GM19395 (cell line): Measurements from ENCODE around the gene CHRND.

Source experiments
- ATAC-seq: cut with Tn5 transposase; IDR thresholded peaks from one replicate; pipeline ENCODE4 v1.9.1; 2021; ENCODE audit warnings: mild to moderate bottlenecking, moderate library complexity; ENCODE audit not compliant: unreplicated experiment

The CHRND gene

DNA sequence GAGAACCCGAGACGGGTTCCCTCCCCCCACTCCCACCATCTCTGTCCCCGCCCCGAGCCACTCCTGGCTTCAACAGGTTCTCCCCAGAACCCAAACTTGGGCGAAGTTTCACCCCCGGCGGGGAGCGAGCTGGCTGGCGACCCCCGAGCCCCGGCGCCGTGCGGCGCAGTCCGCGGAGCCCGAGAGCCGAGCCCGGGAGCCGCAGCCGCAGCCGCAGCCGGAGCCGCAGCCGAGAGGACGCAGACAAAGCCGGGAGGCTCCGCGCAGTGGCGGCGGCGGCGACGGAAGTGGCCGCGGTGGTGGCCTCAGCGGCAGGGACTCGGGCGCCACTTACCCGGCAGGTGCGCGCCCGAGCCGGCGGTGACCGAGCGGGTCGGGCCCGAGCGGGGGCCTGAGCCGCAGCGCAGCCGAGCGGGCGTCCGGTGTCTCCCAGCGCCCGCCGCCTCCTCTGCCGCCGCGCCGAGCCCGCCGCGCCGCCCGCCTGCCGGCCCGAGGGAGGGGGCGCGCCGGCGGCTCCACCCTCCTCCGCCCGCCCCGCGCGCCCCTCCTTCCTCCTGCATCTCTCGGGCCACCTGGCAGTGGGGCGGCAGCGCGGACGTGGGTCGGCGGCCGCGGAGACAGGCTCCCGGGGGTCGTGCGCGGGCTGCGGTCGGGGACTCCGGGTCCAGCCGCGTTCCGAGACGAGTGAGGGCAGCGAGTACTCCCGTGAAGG is 38.4 kb upstream of the CHRND start, which contains the start of gene ECEL1:
Gene ECEL1 (minus strand): TSS at position 450 of the 712 bp plus-strand sequence. CDS start 1,181 bp downstream, outside the sequence.
- ATAC-seq: no peak

DNA sequence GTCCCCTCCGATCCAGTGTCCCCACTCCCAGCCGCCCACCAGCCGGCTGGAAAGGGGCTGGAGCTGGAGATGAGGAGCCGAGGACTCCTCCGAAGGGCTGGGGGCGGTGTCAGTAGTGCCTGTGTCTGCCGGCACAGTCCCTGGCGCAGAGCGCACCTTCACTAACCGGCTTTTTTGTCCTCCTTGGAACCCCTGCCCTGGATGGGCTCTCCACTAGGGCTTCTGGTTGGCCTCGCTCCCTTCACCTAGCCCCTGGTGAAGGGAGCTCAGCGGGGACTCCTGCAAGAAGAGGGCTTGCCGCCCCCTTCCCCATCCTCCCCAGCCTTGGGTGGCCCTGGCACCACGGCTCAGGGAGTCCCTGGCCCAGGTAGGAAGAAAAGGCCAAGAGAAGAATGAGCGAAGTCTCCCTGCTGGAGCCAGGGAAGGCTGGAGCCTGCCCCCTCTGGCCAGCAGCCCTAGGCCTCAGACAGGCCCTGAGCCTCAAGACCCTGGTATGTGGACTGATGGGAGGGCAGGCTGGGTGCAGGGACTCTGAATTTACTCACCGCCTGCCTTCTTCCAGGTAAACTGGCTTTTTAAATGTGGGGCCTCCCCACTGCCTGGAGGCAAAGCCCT is 37.8 kb upstream of the CHRND start:
- ATAC-seq: no peak

DNA sequence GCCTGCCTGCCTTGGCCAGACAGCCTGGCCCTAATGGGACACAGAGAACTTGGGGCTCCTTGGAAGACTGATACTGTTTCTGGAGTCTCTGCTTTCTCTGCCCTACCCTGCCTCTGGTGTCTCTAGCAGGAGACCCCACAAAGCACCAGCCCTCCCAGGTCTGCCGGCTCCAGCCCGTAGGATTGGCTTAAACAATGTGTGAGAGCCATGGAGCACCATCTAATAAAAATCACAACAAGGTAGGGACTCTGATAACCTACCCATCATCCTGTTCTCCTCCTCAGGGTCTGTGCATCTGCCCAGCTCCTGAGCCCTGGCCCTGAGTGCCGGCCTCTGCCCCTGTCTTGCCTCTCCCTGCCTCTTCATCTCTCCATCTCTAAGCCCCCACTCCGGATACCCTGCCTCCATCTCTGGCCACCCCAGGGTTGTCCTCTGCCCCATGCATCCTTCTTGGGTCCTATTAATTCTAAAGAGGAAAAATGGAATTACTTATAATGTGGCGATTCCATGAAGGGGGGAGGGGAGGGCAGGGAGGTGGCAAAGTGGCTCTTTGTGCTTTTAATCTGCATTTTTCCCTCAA is 37.1 kb upstream of the CHRND start:
- no peak for ATAC-seq

DNA sequence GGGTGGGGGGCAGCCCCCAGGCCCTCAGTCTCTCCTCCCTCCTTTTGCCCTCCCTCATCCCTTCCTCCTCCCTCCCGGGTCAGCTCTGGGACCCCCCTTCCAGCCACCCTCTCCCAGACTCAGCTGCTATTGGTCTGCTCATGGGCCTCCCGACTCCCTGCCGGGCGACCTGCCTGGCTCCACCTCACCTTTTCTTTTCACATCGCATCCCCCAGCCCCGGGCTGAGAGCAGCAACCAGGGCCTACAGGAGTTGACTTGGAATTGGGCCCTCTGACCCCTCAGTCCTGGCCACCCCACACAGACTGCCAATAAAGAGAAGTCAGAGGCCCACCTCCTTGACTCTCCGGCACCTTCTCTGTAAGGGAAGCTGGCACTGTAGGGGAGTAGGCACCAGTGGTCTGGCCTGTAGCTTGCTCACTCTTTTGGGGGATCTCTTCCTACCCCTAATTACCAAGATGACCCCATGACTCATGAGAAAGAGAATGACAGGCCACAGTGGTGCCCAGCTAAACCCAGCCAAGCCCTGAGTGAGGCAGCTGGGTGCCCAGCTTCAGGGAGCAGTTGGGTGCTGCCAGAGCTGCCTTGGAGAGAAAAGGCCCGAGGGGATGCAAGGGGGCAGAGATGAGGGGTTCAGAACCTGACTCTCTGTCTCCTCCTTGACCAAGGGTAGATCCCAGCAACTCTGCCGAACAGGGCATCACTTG is 36.3 kb upstream of the CHRND start:
- no peak for ATAC-seq

DNA sequence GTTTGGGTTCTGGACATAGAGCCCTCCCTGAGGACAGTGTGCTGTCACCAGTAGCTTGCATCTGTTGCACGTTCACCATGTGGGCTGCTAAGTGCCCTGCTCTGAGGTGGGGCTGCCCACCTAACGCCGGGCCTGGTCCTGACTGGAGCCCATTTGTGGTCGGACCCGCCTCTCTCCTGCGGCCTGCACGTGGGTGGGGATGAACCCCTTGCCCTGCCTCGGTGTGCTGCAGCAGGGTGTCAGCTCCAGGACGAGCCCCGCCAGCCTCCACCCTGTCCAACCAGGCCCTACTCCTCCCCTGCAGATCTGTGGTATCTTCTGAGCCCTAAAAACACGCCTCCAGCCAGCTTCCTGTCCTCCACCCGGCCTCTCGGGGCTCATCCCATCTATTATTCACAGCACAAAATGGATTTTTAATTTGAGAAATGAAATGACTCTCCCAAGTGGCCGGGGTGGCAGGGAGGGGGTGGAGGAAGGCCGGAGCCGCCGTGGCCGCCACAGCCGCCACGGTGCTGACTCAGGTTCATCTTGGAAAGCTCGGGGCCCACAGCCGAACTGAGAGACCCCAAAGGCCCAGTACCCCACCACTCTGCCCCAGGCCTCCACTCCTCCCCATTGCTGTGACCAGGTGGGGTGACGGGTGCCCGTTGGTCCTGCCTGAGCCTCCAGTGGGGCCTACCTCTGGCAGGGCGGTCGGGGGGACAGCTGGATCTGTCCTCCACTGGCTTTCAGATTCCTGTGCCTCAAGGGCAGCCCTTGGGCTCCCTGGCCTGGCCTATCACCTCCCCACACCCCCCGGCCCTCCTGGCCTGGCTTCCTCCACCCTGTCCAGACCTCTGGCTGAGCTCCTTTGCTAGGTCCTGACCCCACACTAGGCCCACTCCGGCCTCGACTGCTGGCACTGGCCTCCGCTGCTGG is 35.5 kb upstream of the CHRND start:
- ATAC-seq: no peak

DNA sequence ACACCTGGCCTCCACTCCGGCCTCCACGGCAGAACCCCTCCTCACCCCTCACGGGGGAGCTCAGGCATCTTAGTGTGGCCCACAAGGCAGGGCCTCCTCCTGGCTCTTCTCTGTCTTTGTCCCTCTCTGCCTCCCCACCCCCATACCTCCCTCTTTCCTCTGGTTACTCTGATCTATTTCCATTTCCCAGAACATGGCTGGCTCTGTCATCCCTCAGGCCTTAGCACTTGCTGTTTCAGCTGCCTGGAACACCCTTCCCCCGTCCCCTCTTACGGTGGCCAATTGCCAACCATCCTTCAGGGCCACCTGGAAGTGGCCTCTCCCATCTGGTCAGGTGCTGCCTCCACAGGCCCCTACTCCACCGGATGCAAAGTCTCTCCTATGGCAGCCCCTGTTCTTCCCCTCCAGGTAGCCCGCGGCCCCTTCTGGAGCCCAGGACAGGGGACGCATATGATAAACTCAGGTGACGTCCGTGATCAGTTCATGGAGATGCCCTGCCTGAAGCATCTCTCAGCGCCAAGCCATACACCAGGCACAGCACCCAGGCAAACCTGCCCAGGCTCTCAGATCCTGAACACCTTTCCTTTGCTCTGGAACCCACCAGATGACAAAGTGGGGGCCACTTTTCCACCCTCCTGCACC is 34.7 kb upstream of the CHRND start:
- ATAC-seq: no peak

DNA sequence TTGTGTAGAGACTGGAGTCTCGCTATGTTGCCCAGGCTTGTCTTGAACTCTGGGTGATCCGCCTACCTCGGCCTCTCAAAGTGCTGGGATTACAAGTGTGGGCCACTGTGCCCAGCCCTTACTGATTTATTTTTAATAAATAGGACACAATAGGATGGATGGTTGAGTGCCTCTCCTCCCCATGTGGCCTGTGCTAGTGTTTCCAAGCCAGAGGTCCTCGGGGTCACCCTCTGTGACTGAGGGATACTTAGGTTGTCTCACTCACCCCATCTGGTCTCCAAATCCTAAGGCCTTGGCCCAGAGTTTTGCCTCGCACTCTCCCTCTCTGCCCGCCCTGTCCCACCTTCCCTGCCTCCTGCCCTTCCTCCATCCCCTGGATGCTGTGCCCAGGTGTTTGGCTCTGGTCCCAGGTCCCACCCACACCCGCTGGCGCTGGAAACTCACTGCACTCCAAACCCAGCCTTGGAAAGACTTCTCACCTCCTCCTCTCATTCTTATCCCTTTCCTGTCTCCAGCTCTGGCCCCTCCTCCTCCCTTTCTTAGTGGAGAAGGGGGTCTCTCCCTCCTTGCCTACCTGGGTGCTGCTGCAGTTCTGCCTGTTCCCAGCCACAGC is 33.6 kb upstream of the CHRND start:
- no peak for ATAC-seq

DNA sequence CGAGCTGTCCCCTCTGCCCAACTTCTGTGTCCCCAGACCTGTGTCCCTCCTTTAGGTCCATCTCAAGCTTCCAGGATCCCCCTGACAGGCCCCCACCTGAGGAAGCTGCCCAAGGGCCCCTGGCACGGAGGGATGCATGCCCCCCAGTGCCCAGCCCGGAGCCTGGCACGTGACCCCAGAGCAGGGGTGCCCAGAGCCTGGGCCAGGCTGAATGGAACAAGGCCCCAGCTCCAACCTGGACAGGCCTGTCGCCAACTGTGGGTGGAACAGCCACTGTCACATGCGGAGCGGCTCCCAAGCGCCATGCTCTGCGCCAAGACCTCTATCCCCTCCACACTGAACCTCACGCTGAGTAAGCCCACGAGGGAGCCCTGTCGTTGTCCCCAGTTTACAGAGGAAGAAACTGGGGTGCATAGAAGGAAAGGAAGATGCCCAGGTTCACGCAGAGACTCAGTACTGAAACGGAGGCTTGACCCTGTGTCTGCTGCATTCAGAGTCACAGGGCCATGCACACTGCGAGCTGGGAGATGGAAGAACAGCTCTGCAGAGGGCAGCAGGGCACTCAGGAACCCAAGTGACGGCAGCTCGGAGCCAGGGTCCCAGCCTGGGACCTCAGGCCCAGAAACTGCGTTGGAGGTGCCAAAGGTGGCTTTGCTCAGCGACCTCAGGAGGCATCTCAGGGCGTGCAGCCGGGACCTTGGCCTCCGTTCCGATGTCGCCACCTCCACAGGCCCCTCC is 32.8 kb upstream of the CHRND start:
- ATAC-seq: no peak

DNA sequence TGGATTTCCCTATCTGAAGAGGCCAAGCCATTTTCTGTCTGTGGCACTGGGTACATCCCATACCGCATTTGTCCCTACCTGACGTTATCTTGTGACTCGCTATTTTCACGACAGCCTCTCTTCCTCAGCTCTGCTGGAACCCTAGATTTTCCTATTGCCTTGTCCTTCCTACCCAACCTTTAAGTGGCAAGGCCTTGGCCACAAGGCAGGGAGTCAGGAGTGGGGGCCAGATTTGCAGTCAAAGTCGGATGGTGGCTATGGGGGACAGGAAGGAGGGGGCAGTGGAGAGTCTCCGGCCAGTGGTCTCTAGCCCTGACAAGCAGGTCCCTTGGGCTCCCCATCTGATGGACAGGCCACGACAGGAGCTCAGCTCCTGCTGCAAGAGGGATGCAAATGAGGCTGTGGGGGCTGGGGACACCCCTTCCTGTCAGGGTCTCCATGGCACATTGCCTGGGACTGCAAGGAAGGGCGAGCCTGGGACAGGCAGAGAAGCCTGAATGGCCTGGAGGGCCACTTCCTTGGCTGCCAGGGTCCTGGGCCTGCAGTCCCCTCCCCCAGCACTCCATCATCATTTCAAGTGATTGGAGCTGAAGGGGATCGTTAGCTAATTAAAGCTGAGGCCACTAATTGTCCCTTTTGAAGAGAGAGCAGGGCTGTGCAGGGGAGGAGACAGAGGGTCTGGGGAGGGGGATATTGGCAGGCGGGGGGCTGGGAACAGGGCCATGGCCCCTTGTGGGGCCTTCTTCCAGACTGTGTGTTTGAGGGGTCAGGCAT is 32.1 kb upstream of the CHRND start:
- ATAC-seq: no peak

DNA sequence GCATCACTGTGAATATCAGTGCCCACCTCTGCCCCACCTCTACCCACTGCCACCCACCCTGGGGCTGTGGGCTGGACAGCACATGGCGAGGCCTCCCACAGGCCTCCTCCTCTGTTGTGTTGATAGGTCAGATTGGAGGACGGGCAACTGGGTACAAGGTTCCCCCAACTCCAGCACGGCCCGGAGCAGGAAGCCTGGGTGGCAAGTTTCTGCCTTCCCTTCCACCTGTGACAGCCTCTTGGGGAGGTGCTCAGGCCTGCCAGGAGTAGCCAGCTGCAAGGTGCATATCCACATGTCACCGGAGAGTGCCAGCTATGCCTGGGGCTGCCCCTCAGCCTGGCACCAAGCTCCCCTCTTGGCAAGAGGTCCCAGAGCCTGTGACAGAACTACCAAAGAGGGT is 31.4 kb upstream of the CHRND start:
- ATAC-seq: no peak

DNA sequence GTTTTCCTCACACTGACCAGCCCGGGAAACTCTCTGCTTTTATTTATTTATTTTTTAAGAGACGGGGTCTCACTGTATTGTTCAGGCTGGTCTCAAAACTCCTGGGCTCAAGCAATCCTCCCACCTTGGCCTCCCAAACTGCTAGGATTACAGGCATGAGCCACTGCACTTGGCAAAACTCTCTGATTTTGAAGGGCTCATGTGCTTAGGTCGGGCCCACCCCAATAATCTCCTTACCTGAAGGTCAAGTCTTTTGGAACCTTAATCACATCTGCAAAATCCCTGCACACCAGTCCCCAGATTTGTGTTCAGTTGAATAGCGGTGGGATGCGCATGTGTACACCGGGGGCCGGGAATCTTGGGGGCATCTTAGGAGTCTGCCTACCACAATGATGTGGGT is 30.7 kb upstream of the CHRND start:
- ATAC-seq: no peak

DNA sequence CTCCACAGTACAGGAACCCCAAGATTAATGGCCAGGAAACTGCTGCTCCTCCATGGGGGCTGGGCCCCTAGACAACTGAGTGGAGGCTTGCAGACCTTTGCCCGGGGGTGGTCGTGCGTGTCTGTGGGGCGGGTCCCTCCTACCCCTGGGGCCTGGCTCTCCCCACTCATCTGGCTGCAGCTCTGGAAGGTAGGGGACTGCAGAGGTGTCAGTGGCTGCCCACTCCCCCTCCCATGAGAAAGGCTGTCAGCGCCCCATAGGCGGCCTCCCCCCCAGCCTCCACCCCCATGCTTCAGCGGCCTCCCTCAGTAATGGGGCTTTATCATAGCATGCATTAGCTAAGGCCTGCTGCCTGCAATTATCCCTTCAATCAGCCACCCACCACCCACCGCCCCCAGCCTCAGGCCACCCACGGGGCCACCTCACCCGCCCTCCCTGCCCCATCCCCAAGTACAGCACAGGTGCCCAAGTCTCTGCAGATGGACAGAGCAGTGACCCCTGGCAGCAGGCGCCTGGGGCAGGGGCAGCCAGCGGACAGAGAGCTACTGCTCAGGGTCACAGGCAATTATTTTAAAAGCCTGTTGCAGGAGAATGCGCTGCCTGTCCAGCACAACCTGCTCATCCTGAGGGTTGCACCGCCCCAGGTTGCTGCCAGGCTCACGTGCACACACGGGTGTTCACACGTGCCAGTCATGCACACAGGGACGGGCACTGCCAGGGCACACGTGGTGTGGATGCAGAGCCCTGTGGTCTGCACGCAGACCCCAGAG is 29.3 kb upstream of the CHRND start:
- no peak for ATAC-seq

DNA sequence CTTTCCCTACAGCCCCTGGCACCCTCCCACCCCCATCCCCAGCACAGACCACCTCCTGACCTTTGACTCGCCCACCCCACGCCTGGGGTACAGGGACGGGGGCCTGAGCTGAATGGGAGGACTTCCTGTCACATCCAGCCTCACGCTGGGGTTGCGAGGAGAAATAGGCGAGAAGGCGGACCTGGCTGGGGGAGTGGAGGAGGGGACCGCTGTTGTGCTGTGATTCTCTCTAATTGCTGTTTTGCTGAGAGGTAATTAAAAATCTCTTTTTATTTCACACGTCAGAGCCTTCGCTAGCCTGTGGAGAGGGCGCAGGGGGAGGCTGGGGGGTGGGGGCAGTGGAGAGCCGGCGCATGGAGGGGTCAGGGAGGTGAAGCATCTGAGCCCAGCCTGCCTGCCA is 28.6 kb upstream of the CHRND start:
- ATAC-seq: no peak

DNA sequence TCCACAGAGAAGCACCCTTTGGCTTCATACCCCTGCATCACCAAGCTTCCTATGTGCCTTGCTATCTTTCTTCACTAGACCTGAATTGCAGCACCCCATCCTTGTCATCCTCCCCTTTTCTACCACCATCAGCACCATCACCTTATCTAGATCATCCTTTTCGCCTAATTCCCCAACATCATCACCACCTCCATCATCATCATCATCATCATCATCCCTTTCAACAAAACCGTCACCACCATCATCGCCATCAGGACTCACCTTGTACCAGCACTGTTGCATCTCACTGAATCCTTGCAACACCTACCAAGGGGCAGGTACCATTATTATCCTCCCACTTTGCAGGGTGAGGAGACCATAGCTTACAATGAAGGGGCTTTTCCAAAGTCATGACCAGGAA is 27.5 kb upstream of the CHRND start:
- no peak for ATAC-seq

DNA sequence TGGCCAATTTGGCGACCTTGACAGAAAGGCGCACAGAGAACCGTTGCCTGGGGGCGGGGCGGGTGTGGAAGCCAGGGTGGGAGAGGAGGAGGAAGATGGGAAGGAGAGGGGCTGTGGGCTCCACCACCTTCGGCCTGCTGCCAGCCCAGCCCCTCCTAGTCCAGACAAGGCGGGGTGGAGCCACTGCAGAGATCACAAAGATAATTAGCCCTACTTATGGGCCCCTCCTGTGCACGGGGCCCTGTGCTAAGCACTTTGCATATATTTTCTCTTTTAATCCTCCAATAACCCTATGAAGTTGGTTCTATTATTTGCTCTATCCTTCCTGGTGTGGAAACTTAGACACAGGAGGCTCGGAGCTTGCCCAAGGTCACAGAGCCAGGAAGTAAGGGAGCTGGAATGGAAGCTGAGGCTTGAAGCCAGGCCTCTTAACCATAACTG is 24.6 kb upstream of the CHRND start:
- ATAC-seq: no peak

DNA sequence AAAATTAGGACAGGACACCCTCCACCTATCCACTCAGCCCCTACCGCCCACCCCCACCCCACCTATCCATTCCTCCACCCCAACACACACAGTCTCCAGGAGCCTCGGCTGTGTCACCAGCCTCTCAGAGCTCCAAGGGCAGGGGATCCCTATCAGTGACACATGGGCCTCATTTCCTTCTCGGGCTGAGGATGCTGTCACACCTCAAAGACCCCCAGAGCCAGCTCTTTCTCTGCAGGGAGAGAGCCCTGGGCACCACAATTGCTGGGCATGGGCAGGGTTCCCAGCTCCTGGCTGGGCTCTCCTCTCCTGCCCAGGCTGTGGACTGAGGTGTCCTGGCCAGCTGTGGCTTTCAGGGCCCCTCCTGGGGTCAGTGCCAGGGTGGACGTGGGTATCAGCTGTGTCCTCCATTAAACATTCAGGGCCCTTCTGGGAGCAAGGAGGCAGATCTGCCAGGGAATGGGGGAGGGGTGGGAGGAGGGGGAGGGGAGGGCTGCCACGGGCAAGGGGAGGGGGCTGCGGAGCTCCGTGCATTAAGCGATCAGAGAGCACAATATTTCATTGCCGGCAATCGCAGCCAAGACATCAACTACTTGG is 24.1 kb upstream of the CHRND start:
- ATAC-seq: no peak

DNA sequence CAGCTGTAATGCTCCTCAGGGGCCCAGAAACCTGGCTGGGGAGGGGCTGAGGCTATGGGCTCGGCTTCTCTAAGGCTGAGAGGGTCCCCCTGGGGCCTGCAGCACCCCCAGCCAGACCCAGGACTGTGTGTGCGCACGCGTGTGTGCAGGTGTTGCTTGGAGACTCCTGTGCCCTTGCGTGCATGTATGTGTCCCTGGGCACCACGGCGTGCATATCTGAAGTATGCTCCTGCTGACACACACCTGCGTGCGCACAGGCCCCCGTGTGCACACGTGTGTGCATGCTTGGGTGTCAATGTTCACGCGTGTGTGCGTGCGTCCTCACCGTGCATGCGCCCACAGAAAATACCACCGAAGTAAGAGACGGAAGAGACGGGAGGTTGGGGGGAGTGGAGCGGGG is 23.4 kb upstream of the CHRND start:
- no peak for ATAC-seq
